K562 (cell line): ENCODE measurements around the gene IP6K1. TPM values are rescaled to one million over a fixed set of nuclear protein-coding genes. Genes with fewer than 3 reads are reported as not detected.
A peak's percentile ranks its signal among the peaks of the same experiment; 100 is the strongest.

Experiments
- ATF1 ChIP-seq, 2 experiments: fragments of 450-650 bp in 1 of 2; IDR thresholded peaks; 2 replicates each; pipeline ENCODE4 v1.6.1; 2016; ENCODE audit warnings: missing compliant biosample characterization in 1 of 2, missing genetic modification characterization in 1 of 2
- BCLAF1 ChIP-seq, 2 experiments: fragments of 450-650 bp in 1 of 2; IDR thresholded peaks; 2 replicates each; pipeline ENCODE4 v1.6.1; 2011 to 2017; ENCODE audit warnings: low read depth in 2 of 2, antibody characterized with exemption in 1 of 2, borderline replicate concordance in 1 of 2, low read length in 1 of 2, mild to moderate bottlenecking in 1 of 2, mixed read lengths in 1 of 2; ENCODE audit not compliant: control insufficient read depth in 1 of 2
- CREB5 ChIP-seq: fragments of 250-450 bp; sonication (Bioruptor Pico); IDR thresholded peaks from 2 replicates; pipeline ENCODE4 v1.5.0; 2020; ENCODE audit warnings: mild to moderate bottlenecking
- ELF4 ChIP-seq: fragments of 450-650 bp; formaldehyde crosslinking; IDR thresholded peaks from 2 replicates; pipeline ENCODE4 v1.4.0; 2022; ENCODE audit warnings: missing genetic modification characterization
- ETS2 ChIP-seq: IDR thresholded peaks from 2 replicates; pipeline ENCODE4 v1.6.1; 2016; ENCODE audit warnings: borderline replicate concordance, missing genetic modification characterization, mild to moderate bottlenecking, moderate library complexity, missing compliant biosample characterization; ENCODE audit not compliant: poor library complexity, severe bottlenecking
- FOXA1 ChIP-seq: fragments of 450-650 bp; IDR thresholded peaks from 2 replicates; pipeline ENCODE4 v1.6.1; 2016; ENCODE audit warnings: mild to moderate bottlenecking, borderline replicate concordance
- HOXB6 ChIP-seq: fragments of 250-450 bp; sonication (Bioruptor Pico); IDR thresholded peaks from 2 replicates; pipeline ENCODE4 v1.5.1; 2022; ENCODE audit warnings: mild to moderate bottlenecking, borderline replicate concordance
- JUN ChIP-seq, 2 experiments: sonication (generic) in 1 of 2; formaldehyde crosslinking in 1 of 2; IDR thresholded peaks; 2 replicates each; pipeline versions ENCODE4 v1.6.1 to v1.8.0; 2012 to 2022; ENCODE audit warnings: borderline replicate concordance in 2 of 2, mild to moderate bottlenecking in 2 of 2, improper control_type of control experiment in 1 of 2, low read depth in 1 of 2, low read length in 1 of 2, missing genetic modification reagents in 1 of 2
- JUNB ChIP-seq: fragments of 450-650 bp; formaldehyde crosslinking; conservative IDR thresholded peaks from 2 replicates; pipeline ENCODE4 v1.4.0; 2020; ENCODE audit warnings: mild to moderate bottlenecking
- KLF16 ChIP-seq: IDR thresholded peaks from 2 replicates; pipeline ENCODE4 v1.6.1; 2016; ENCODE audit warnings: antibody characterized with exemption
- MEIS2 ChIP-seq: fragments of 450-650 bp; IDR thresholded peaks from 2 replicates; pipeline ENCODE4 v1.6.1; 2014; ENCODE audit warnings: mild to moderate bottlenecking; ENCODE audit not compliant: partially characterized antibody
- NFXL1 ChIP-seq: fragments of 450-650 bp; formaldehyde crosslinking; IDR thresholded peaks from 2 replicates; pipeline ENCODE4 v1.4.0; 2021; ENCODE audit warnings: mild to moderate bottlenecking
- PTTG1 ChIP-seq: fragments of 450-650 bp; IDR thresholded peaks from 2 replicates; pipeline ENCODE4 v1.6.1; 2016; ENCODE audit warnings: low read depth, mild to moderate bottlenecking, missing genetic modification characterization, missing compliant biosample characterization
- SMAD3 ChIP-seq: fragments of 450-650 bp; formaldehyde crosslinking; conservative IDR thresholded peaks from 2 replicates; pipeline ENCODE4 v1.4.0; 2020; ENCODE audit warnings: mild to moderate bottlenecking
- SRSF1 ChIP-seq: fragments of 200-400 bp; formaldehyde crosslinking; IDR thresholded peaks from 2 replicates; pipeline ENCODE4 v1.6.1; 2017; ENCODE audit warnings: mild to moderate bottlenecking, low read depth, low read length, moderate library complexity
- STAG1 ChIP-seq: sonication (generic); formaldehyde crosslinking; IDR thresholded peaks from 2 replicates; pipeline ENCODE4 v1.5.0; 2020; ENCODE audit warnings: missing genetic modification reagents, borderline replicate concordance
- TCFL5 ChIP-seq: fragments of 250-450 bp; sonication (Bioruptor Pico); conservative IDR thresholded peaks from 2 replicates; pipeline ENCODE4 v1.6.1; 2021; ENCODE audit warnings: mild to moderate bottlenecking, moderate library complexity, matching md5 sums
- TFE3 ChIP-seq: fragments of 450-650 bp; formaldehyde crosslinking; IDR thresholded peaks from 2 replicates; pipeline ENCODE4 v1.4.0; 2020; ENCODE audit warnings: mild to moderate bottlenecking, mixed read lengths
- ZBTB17 ChIP-seq: fragments of 450-650 bp; formaldehyde crosslinking; IDR thresholded peaks from 2 replicates; pipeline ENCODE4 v1.4.0; 2020; ENCODE audit warnings: mild to moderate bottlenecking
- ZNF24 ChIP-seq: fragments of 450-650 bp; IDR thresholded peaks from 2 replicates; pipeline ENCODE4 v1.6.1; 2016
- ZNF263 ChIP-seq: sonication (generic); formaldehyde crosslinking; IDR thresholded peaks from 2 replicates; pipeline ENCODE4 v1.8.0; 2022; ENCODE audit warnings: mild to moderate bottlenecking, missing genetic modification reagents, borderline replicate concordance
- ZNF644 ChIP-seq: fragments of 200-800 bp; sonication (Bioruptor generic); IDR thresholded peaks from 2 replicates; pipeline ENCODE4 v1.6.1; 2016; ENCODE audit warnings: low read depth, missing genetic modification characterization, missing compliant biosample characterization
- polyA plus RNA-seq, 8 experiments: library from polyadenylated mRNA; depleted of rRNA in 4 of 8; stranded (reverse) in 5 of 8; unstranded in 3 of 8; fragments of >200 nt; fragmentation: Nextera tagmentation in 2 of 8; fragmentation: Illumina TruSeq in 1 of 8; extraction: Ambion mirVana in 2 of 8; extraction: Trizol in 1 of 8; gene quantifications; 2 replicates each; pipeline versions ENCODE4 v1.2.1 to v1.2.3, GENCODE V29; 2011 to 2014; ENCODE audit warnings: inconsistent platforms in 1 of 8, missing spikeins in 1 of 8
- total RNA-seq, 7 experiments: library from RNA; depleted of rRNA in 6 of 7; stranded (reverse); fragments of >200 nt in 6 of 7; fragmentation: Illumina TruSeq in 2 of 7; extraction: Trizol in 2 of 7; gene quantifications; 2 replicates each; pipeline versions ENCODE4 v1.2.1 to v1.2.3, GENCODE V29; 2011 to 2021; ENCODE audit warnings: low replicate concordance in 1 of 7

Gene IP6K1
- total and polyA plus RNA-seq, 9 of the 15 experiments (the other 6 are each of a cell fraction or from before 2014, with no cell fraction given), result 0.46 to 29.2 (median 13.1) TPM

- no peak for TF ChIP-seq ZNF644 (tag)
- TF ChIP-seq JUN (IDR thresholded peaks at IDR 0.05; ENCODE audit: borderline replicate concordance, low read depth, low read length), result 0 out of 2 replicates have a peak, but pooled peaks have one; percentile 16
- TF ChIP-seq JUN (CRISPR knock-in tag; IDR thresholded peaks at IDR 0.05; ENCODE audit: borderline replicate concordance), result no peak
- TF ChIP-seq NFXL1 (CRISPR knock-in tag), result no peak
- no peak for TF ChIP-seq ELF4
- TF ChIP-seq TFE3 (CRISPR knock-in tag), result no peak
- TF ChIP-seq FOXA1, result no peak
- TF ChIP-seq SMAD3, result no peak
- no peak for TF ChIP-seq ATF1 (CRISPR knock-in tag; IDR thresholded peaks at IDR 0.05)
- TF ChIP-seq ATF1 (tag; IDR thresholded peaks at IDR 0.05), result no peak
- no peak for TF ChIP-seq ETS2 (tag)
- TF ChIP-seq SRSF1, result no peak
- TF ChIP-seq MEIS2, result peak; percentile 95
- TF ChIP-seq KLF16, result no peak
- peak; percentile 50; the same call in 1 of the 2 replicates for TF ChIP-seq ZNF263
- no peak for TF ChIP-seq HOXB6 (CRISPR knock-in tag)
- no peak for TF ChIP-seq PTTG1 (tag)
- no peak for TF ChIP-seq JUNB (CRISPR knock-in tag)
- TF ChIP-seq ZBTB17 (CRISPR knock-in tag), result no peak
- no peak for TF ChIP-seq ZNF24
- no peak for TF ChIP-seq CREB5 (CRISPR knock-in tag)
- TF ChIP-seq BCLAF1 (IDR thresholded peaks at IDR 0.05; ENCODE audit: borderline replicate concordance in 1 of 2, control insufficient read depth in 1 of 2, low read depth in 2 of 2, low read length in 1 of 2), result no peak
- TF ChIP-seq STAG1 (CRISPR knock-in tag), result no peak
- no peak for TF ChIP-seq TCFL5 (CRISPR knock-in tag)
Observed at GRCh38 chr3:49790626-49791411, 4.5 kb upstream of the IP6K1 start (continued).
